GM12878 (cell line): ENCODE measurements around the gene LSR. TPM values are rescaled to one million over a fixed set of nuclear protein-coding genes. Genes with fewer than 3 reads are reported as not detected.

Source experiments
- ATAC-seq: fragments of 200-7000 bp; cut with Tn5 transposase; 3 replicates; pipeline ENCODE4 v1.9.1; 2020; ENCODE audit warnings: mild to moderate bottlenecking, moderate library complexity
- BruUV-seq: library from RNA; stranded (reverse); fragments of 400-500 nt; replicated peaks from 2 replicates; lab custom pipeline; 2021; lab: Mats Ljungman, UMichigan
- CTCF ChIA-PET: fragments of 300-600 bp; sonication (Branson Sonifier 250); formaldehyde crosslinking; extraction: SDS; loops from one replicate; lab custom pipeline; 2021; ENCODE audit warnings: inconsistent platforms; lab: Yijun Ruan, JAX
- POLR2A ChIA-PET: fragments of 350-600 bp; formaldehyde crosslinking; extraction: SDS; loops from one replicate; lab custom pipeline; 2021; ENCODE audit warnings: inconsistent platforms; lab: Charles Lee
- RAD21 ChIA-PET: fragments of 300-600 bp; sonication (Branson Sonifier 250); formaldehyde crosslinking; loops from one replicate; lab custom pipeline; 2023; ENCODE audit warnings: antibody characterized with exemption; ENCODE audit not compliant: unreplicated experiment; lab: Charles Lee
- SMC1A ChIA-PET: fragments of 300-600 bp; sonication (Branson Sonifier 250); formaldehyde crosslinking; loops from one replicate; lab custom pipeline; 2023; ENCODE audit not compliant: unreplicated experiment, uncharacterized antibody; lab: Charles Lee
- DNase-seq: peaks from one replicate; pipeline ENCODE4 v3.0.0-alpha.2; 2011; ENCODE audit warnings: low read depth, low spot score
- FAIRE-seq: peaks from 3 replicates; lab custom pipeline; 2011; peaks lifted over from hg19 to GRCh38; lab: Jason Lieb, UNC
- H2AFZ ChIP-seq: 2 replicates; pipeline ENCODE4 v1.6.0; 2011; ENCODE audit warnings: low read depth, low read length, control low read depth; ENCODE audit not compliant: control insufficient read depth
- H3K27ac ChIP-seq: 2 replicates; pipeline ENCODE4 v1.5.1; 2011; ENCODE audit warnings: control low read depth; ENCODE audit not compliant: control insufficient read depth, insufficient read depth
- H3K27me3 ChIP-seq, 2 experiments: replicated peaks in 1 of 2; 2 replicates each; pipeline versions ENCODE4 v1.6.0 to v1.6.1; 2011; ENCODE audit warnings: low read length in 1 of 2; ENCODE audit not compliant: control insufficient read depth in 2 of 2, insufficient read depth in 2 of 2
- H3K36me3 ChIP-seq, 2 experiments: 2 replicates each; pipeline ENCODE4 v1.5.1; 2011; ENCODE audit warnings: low read length in 1 of 2; ENCODE audit not compliant: control insufficient read depth in 2 of 2, insufficient read depth in 2 of 2
- H3K4me1 ChIP-seq: 2 replicates; pipeline ENCODE4 v1.6.1; 2011; ENCODE audit warnings: mild to moderate bottlenecking, low read length, moderate library complexity, mixed read lengths; ENCODE audit not compliant: control insufficient read depth, insufficient read depth
- H3K4me2 ChIP-seq: 2 replicates; pipeline ENCODE4 v1.6.0; 2011; ENCODE audit warnings: control low read depth; ENCODE audit not compliant: control insufficient read depth, insufficient read depth
- H3K4me3 ChIP-seq: fragments of 200-600 bp; sonication (generic); 2 replicates; pipeline ENCODE4 v1.5.1; 2016
- H3K79me2 ChIP-seq: 2 replicates; pipeline ENCODE4 v1.6.0; 2011; ENCODE audit warnings: low read length; ENCODE audit not compliant: control insufficient read depth, insufficient read depth
- H3K9ac ChIP-seq: 2 replicates; pipeline ENCODE4 v1.8.0; 2011; ENCODE audit warnings: low read length, control low read depth, mixed read lengths; ENCODE audit not compliant: control insufficient read depth, insufficient read depth
- H3K9me3 ChIP-seq: replicated peaks from 3 replicates; pipeline ENCODE4 v1.5.1; 2011; ENCODE audit warnings: mild to moderate bottlenecking, low read length; ENCODE audit not compliant: control insufficient read depth, insufficient read depth
- H4K20me1 ChIP-seq: 2 replicates; pipeline ENCODE4 v1.6.0; 2011; ENCODE audit not compliant: control insufficient read depth, insufficient read depth
- EP300 ChIP-seq, 2 experiments: fragments of 150-350 bp in 1 of 2; IDR thresholded peaks; 2 replicates each; pipeline ENCODE4 v1.6.1; 2011 to 2012; ENCODE audit warnings: low read depth in 2 of 2, low read length in 2 of 2, borderline replicate concordance in 1 of 2, improper control_type of control experiment in 1 of 2, inconsistent platforms in 1 of 2; ENCODE audit not compliant: control insufficient read depth in 1 of 2
- LARP7 ChIP-seq: fragments of 450-650 bp; IDR thresholded peaks from 2 replicates; pipeline ENCODE4 v1.6.1; 2017; ENCODE audit warnings: mild to moderate bottlenecking
- MYB ChIP-seq: fragments of 150-350 bp; IDR thresholded peaks from 2 replicates; pipeline ENCODE4 v1.6.1; 2014; ENCODE audit warnings: mild to moderate bottlenecking, low read depth, low read length, borderline replicate concordance
- MYC ChIP-seq: IDR thresholded peaks from 2 replicates; pipeline ENCODE4 v1.6.1; 2011; ENCODE audit warnings: mild to moderate bottlenecking, low read length, moderate library complexity, inconsistent platforms; ENCODE audit not compliant: insufficient read depth, insufficient replicate concordance, insufficient read length, severe bottlenecking
- NFIC ChIP-seq: IDR thresholded peaks from 2 replicates; pipeline ENCODE4 v1.6.1; 2012; ENCODE audit warnings: low read depth, mild to moderate bottlenecking, inconsistent platforms, low read length, moderate library complexity
- RELA ChIP-seq: fragments of 450-650 bp; IDR thresholded peaks from 2 replicates; pipeline ENCODE4 v1.8.0; 2014; ENCODE audit warnings: borderline replicate concordance; ENCODE audit not compliant: partially characterized antibody
- RUNX3 ChIP-seq: IDR thresholded peaks from 2 replicates; pipeline ENCODE4 v1.6.1; 2012; ENCODE audit warnings: low read length, inconsistent platforms
- SMAD5 ChIP-seq: IDR thresholded peaks from 2 replicates; pipeline ENCODE4 v1.6.1; 2016; ENCODE audit warnings: antibody characterized with exemption, low read depth
- SPI1 ChIP-seq: IDR thresholded peaks from 2 replicates; pipeline ENCODE4 v1.6.1; 2011; ENCODE audit warnings: low read depth, mild to moderate bottlenecking, low read length, moderate library complexity, borderline replicate concordance; ENCODE audit not compliant: insufficient read depth
- ZSCAN29 ChIP-seq: fragments of 450-650 bp; IDR thresholded peaks from 2 replicates; pipeline ENCODE4 v1.6.1; 2017; ENCODE audit warnings: mild to moderate bottlenecking, moderate library complexity
- WGBS: methylation state at CpG from one replicate; pipeline ENCODE4 v1.1.6; 2016; ENCODE audit warnings: low lambda C conversion rate; ENCODE audit not compliant: insufficient replicate concordance, insufficient coverage; ENCODE audit errors: missing lambda C conversion rate; 5-methylcytosine and 5-hydroxymethylcytosine counted together
- in situ Hi-C: fragments of 300-500 bp; cut with MboI; formaldehyde crosslinking; loops from 9 replicates; pipeline ENCODE4 v1.14.3; 2018; ENCODE audit warnings: mixed read lengths
- intact Hi-C: fragments of 100-400 bp; cut with micrococcal nuclease; formaldehyde crosslinking; loops from one replicate; pipeline ENCODE4 v1.14.2; 2022; ENCODE audit not compliant: unreplicated experiment
- polyA plus RNA-seq, 11 experiments: library from polyadenylated mRNA; depleted of rRNA in 4 of 11; unstranded in 6 of 11; stranded (reverse) in 5 of 11; fragments of >200 nt; fragmentation: Nextera tagmentation in 4 of 11; fragmentation: Illumina TruSeq in 1 of 11; extraction: Ambion mirVana in 4 of 11; extraction: Trizol in 1 of 11; gene quantifications; 1 replicate in 1 of 11; 2 replicates in 10 of 11; pipeline versions ENCODE4 v1.2.1 to v1.2.3, GENCODE V29; 2011 to 2016; ENCODE audit warnings: inconsistent platforms in 2 of 11, missing spikeins in 2 of 11, low read depth in 1 of 11
- total RNA-seq, 4 experiments: library from RNA; depleted of rRNA in 3 of 4; stranded (reverse); fragments of >200 nt in 3 of 4; fragmentation: Illumina TruSeq in 1 of 4; extraction: Trizol in 1 of 4; gene quantifications; 2 replicates each; pipeline versions ENCODE4 v1.2.1 to v1.2.3, GENCODE V29; 2013 to 2021
- TF ChIP-seq, protein P1 (sequence below): fragments of 150-350 bp; IDR thresholded peaks from 2 replicates; pipeline ENCODE4 v1.6.1; 2014; ENCODE audit warnings: mild to moderate bottlenecking, low read depth, low read length
- TF ChIP-seq, protein P2 (sequence below): fragments of 450-650 bp; IDR thresholded peaks from 2 replicates; pipeline ENCODE4 v1.6.1; 2018; ENCODE audit warnings: borderline replicate concordance, mild to moderate bottlenecking; ENCODE audit not compliant: partially characterized antibody
- TF ChIP-seq, protein P3 (sequence below): fragments of 450-650 bp; IDR thresholded peaks from 2 replicates; pipeline ENCODE4 v1.6.1; 2017; ENCODE audit warnings: borderline replicate concordance

LSR gene
- total and polyA plus RNA-seq, 10 of the 15 experiments (the other 5 are each of a cell fraction or from before 2014, with no cell fraction given): 0.26 to 53.9 (median 26.3) TPM

DNA sequence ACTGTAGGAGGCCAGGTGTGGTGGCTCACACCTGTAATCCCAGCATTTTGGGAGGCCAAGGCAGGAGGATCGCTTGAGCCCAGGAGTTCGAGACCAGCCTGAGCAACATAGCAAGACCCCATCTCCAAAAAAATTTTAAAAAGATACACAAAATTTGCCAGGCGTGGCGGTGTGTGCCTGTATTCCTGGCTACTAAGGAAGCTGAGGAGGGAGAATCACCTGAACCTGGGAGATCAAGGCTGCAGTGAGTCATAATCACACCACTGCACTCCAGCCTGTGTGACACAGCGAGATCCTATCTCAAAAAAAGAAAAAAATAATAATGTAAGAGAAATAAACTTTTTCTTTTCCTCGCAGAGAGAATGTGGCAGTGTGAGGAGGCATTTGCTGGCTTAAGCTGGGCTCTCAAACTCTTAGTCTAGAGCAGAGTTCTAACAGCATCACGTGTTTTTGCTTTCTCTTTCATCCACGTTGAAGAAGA lies 41.4 kb upstream of the LSR start:
- no peaks in the 10 kb centered on the region for H3K36me3 ChIP-seq
- WGBS: 85% methylated on average over 8 of the region's 8 CpGs
- peak overlapping the region; percentile 83; the same call in 1 of the 2 replicates for H3K27ac ChIP-seq
- peaks cover 48% of the 10 kb centered on the region for H3K4me1 ChIP-seq
- DNase-seq (no peak), FAIRE-seq (no peak), ATAC-seq (no peak)
- no peaks in the 10 kb centered on the region for H3K27me3 ChIP-seq
- H3K4me3 ChIP-seq: no peak overlapping the region
- in situ Hi-C loops (no loop called here), intact Hi-C loops (loop anchor here (5.0 kb wide), 1 partner anchor 50 kb away; no protein-coding TSS in a partner anchor)
- H3K79me2 ChIP-seq: no peaks in the 10 kb centered on the region
- H4K20me1 ChIP-seq: no peaks in the 10 kb centered on the region
- RAD21 ChIA-PET: interaction anchor here (3.3 kb wide), 1 partner anchor 65 kb away, joined by 15 read pairs; the partner anchor contains the start of gene FXYD7
- BruUV-seq: no TSS peak
- POLR2A ChIA-PET: interaction anchor here (1.2 kb wide), 1 partner anchor 125 kb away, joined by 3 read pairs; no protein-coding TSS in a partner anchor
- H3K9me3 ChIP-seq: no peaks in the 10 kb centered on the region
- no peak overlapping the region; the same call in 1 of the 2 replicates for H3K4me2 ChIP-seq
- TF ChIP-seq, protein P1, sequence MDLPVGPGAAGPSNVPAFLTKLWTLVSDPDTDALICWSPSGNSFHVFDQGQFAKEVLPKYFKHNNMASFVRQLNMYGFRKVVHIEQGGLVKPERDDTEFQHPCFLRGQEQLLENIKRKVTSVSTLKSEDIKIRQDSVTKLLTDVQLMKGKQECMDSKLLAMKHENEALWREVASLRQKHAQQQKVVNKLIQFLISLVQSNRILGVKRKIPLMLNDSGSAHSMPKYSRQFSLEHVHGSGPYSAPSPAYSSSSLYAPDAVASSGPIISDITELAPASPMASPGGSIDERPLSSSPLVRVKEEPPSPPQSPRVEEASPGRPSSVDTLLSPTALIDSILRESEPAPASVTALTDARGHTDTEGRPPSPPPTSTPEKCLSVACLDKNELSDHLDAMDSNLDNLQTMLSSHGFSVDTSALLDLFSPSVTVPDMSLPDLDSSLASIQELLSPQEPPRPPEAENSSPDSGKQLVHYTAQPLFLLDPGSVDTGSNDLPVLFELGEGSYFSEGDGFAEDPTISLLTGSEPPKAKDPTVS: no peak
- no peak for TF ChIP-seq SPI1
- no peak for TF ChIP-seq MYC
- TF ChIP-seq LARP7: no peak
- no peak for TF ChIP-seq ZSCAN29
- no peak for TF ChIP-seq EP300 (IDR thresholded peaks at IDR 0.05; ENCODE audit: borderline replicate concordance in 1 of 2, control insufficient read depth in 1 of 2, low read depth in 2 of 2, low read length in 2 of 2)
- TF ChIP-seq MYB: no peak
- no peak for TF ChIP-seq NFIC
- TF ChIP-seq, protein P2, sequence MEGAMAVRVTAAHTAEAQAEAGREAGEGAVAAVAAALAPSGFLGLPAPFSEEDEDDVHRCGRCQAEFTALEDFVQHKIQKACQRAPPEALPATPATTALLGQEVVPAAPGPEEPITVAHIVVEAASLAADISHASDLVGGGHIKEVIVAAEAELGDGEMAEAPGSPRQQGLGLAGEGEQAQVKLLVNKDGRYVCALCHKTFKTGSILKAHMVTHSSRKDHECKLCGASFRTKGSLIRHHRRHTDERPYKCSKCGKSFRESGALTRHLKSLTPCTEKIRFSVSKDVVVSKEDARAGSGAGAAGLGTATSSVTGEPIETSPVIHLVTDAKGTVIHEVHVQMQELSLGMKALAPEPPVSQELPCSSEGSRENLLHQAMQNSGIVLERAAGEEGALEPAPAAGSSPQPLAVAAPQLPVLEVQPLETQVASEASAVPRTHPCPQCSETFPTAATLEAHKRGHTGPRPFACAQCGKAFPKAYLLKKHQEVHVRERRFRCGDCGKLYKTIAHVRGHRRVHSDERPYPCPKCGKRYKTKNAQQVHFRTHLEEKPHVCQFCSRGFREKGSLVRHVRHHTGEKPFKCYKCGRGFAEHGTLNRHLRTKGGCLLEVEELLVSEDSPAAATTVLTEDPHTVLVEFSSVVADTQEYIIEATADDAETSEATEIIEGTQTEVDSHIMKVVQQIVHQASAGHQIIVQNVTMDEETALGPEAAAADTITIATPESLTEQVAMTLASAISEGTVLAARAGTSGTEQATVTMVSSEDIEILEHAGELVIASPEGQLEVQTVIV: no peak
- TF ChIP-seq RELA: no peak
- TF ChIP-seq RUNX3: no peak
- no peak for TF ChIP-seq SMAD5
- TF ChIP-seq, protein P3, sequence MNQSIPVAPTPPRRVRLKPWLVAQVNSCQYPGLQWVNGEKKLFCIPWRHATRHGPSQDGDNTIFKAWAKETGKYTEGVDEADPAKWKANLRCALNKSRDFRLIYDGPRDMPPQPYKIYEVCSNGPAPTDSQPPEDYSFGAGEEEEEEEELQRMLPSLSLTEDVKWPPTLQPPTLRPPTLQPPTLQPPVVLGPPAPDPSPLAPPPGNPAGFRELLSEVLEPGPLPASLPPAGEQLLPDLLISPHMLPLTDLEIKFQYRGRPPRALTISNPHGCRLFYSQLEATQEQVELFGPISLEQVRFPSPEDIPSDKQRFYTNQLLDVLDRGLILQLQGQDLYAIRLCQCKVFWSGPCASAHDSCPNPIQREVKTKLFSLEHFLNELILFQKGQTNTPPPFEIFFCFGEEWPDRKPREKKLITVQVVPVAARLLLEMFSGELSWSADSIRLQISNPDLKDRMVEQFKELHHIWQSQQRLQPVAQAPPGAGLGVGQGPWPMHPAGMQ: no peak
- no peak overlapping the region for H2AFZ ChIP-seq
- no peak overlapping the region for H3K9ac ChIP-seq
- SMC1A ChIA-PET: interaction anchor here (1.3 kb wide), 2 partner anchors 33 to 66 kb away, joined by 3 to 4 read pairs; no protein-coding TSS in a partner anchor
- CTCF ChIA-PET: interaction anchor here (0.6 kb wide), 1 partner anchor 255 kb away, joined by 3 read pairs; no protein-coding TSS in a partner anchor
